HEK293 (cell line): Measurements from ENCODE around the gene CCDC146.

Experiments
- GLIS1 ChIP-seq: fragments of 450-650 bp; formaldehyde crosslinking; IDR thresholded peaks from 2 replicates; pipeline ENCODE4 v1.5.1; 2016; ENCODE audit warnings: missing biosample characterization, missing genetic modification characterization
- PRDM10 ChIP-seq: fragments of 450-650 bp; formaldehyde crosslinking; IDR thresholded peaks from 2 replicates; pipeline ENCODE4 v1.5.1; 2016; ENCODE audit warnings: missing biosample characterization, missing genetic modification characterization
- PRDM6 ChIP-seq: fragments of 450-650 bp; formaldehyde crosslinking; IDR thresholded peaks from 2 replicates; pipeline ENCODE4 v1.5.1; 2017; ENCODE audit warnings: missing biosample characterization, missing genetic modification characterization
- SP2 ChIP-seq: fragments of 450-650 bp; formaldehyde crosslinking; IDR thresholded peaks from 2 replicates; pipeline ENCODE4 v1.5.1; 2016; ENCODE audit warnings: missing biosample characterization, missing genetic modification characterization
- SP3 ChIP-seq: fragments of 450-650 bp; formaldehyde crosslinking; IDR thresholded peaks from 2 replicates; pipeline ENCODE4 v1.5.1; 2016; ENCODE audit warnings: missing biosample characterization, missing genetic modification characterization
- ZNF138 ChIP-seq: fragments of 450-650 bp; formaldehyde crosslinking; IDR thresholded peaks from 2 replicates; pipeline ENCODE4 v1.5.1; 2016; ENCODE audit warnings: missing biosample characterization, missing genetic modification characterization, borderline replicate concordance
- ZNF791 ChIP-seq: fragments of 450-650 bp; formaldehyde crosslinking; IDR thresholded peaks from 2 replicates; pipeline ENCODE4 v1.5.1; 2016; ENCODE audit warnings: missing biosample characterization, missing genetic modification characterization
- ZNF792 ChIP-seq: fragments of 450-650 bp; formaldehyde crosslinking; IDR thresholded peaks from 2 replicates; pipeline ENCODE4 v1.5.1; 2016; ENCODE audit warnings: missing biosample characterization, missing genetic modification characterization
- TF ChIP-seq, protein P1 (sequence below): fragments of 450-650 bp; formaldehyde crosslinking; IDR thresholded peaks from 2 replicates; pipeline ENCODE4 v1.5.1; 2016; ENCODE audit warnings: missing biosample characterization, missing genetic modification characterization

GRCh38 chr7:77318019-77318418 is 195.6 kb downstream of the CCDC146 start:
- TF ChIP-seq, protein P1, sequence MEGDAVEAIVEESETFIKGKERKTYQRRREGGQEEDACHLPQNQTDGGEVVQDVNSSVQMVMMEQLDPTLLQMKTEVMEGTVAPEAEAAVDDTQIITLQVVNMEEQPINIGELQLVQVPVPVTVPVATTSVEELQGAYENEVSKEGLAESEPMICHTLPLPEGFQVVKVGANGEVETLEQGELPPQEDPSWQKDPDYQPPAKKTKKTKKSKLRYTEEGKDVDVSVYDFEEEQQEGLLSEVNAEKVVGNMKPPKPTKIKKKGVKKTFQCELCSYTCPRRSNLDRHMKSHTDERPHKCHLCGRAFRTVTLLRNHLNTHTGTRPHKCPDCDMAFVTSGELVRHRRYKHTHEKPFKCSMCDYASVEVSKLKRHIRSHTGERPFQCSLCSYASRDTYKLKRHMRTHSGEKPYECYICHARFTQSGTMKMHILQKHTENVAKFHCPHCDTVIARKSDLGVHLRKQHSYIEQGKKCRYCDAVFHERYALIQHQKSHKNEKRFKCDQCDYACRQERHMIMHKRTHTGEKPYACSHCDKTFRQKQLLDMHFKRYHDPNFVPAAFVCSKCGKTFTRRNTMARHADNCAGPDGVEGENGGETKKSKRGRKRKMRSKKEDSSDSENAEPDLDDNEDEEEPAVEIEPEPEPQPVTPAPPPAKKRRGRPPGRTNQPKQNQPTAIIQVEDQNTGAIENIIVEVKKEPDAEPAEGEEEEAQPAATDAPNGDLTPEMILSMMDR (tag by site-specific recombination) = no peak
- TF ChIP-seq ZNF138 (tag by site-specific recombination) (no peak), SP2 (tag by site-specific recombination) (no peak), ZNF791 (tag by site-specific recombination) (no peak), GLIS1 (tag by site-specific recombination) (no peak), PRDM10 (tag by site-specific recombination) (no peak), ZNF792 (tag by site-specific recombination) (no peak), SP3 (tag by site-specific recombination) (no peak), PRDM6 (tag by site-specific recombination) (no peak)
